GM18868 (cell line): ENCODE data around the gene G2E3.

ENCODE experiments used
- ATAC-seq: cut with Tn5 transposase; IDR thresholded peaks from one replicate; pipeline ENCODE4 v1.9.1; 2021; ENCODE audit warnings: mild to moderate bottlenecking, moderate library complexity; ENCODE audit not compliant: unreplicated experiment

The G2E3 gene

GRCh38 chr14:30648471-30648870, 89.5 kb downstream of the G2E3 start:
- ATAC-seq, result no peak

GRCh38 chr14:30651937-30652336, 93.0 kb downstream of the G2E3 start:
- ATAC-seq, result no peak

- ATAC-seq, result no peak
Observed at GRCh38 chr14:30655124-30655523, 96.2 kb downstream of the G2E3 start.

GRCh38 chr14:30655658-30656057, 96.7 kb downstream of the G2E3 start:
- no peak for ATAC-seq

GRCh38 chr14:30656190-30656632, 97.3 kb downstream of the G2E3 start:
- no peak for ATAC-seq

GRCh38 chr14:30657050-30657449, 98.1 kb downstream of the G2E3 start:
- no peak for ATAC-seq

- no peak for ATAC-seq
Observed at GRCh38 chr14:30657606-30658163, 98.7 kb downstream of the G2E3 start.

- ATAC-seq, result no peak
Observed at GRCh38 chr14:30658645-30659044, 99.7 kb downstream of the G2E3 start.

- no peak for ATAC-seq
Observed at GRCh38 chr14:30669594-30669993, 110.6 kb downstream of the G2E3 start.
